Peyer's patch (tissue), 4 donors: ENCODE results near the gene GSAP. TPM values are rescaled to one million over a fixed set of nuclear protein-coding genes. Genes with fewer than 3 reads are reported as not detected.
A peak's percentile ranks its signal among the peaks of the same experiment; 100 is the strongest.

Experiments used
- DNase-seq, 3 donors: peaks; one replicate each; pipeline ENCODE4 v3.0.0-alpha.2; 2017 to 2019
- H3K27ac ChIP-seq, 4 donors: fragments of 200-600 bp; sonication (generic); one replicate each; pipeline ENCODE4 v1.5.1; 2016 to 2019
- H3K27me3 ChIP-seq, 2 donors: fragments of 200-600 bp; sonication (generic); one replicate each; pipeline ENCODE4 v1.5.1; 2019
- H3K36me3 ChIP-seq, 3 donors: fragments of 200-600 bp; sonication (generic); one replicate each; pipeline ENCODE4 v1.5.1; 2016 to 2019
- H3K4me1 ChIP-seq, 4 donors: fragments of 200-600 bp; sonication (generic); one replicate each; pipeline ENCODE4 v1.5.1; 2016 to 2019
- H3K4me3 ChIP-seq, 4 donors: fragments of 200-600 bp; sonication (generic); 1 replicate in 3 of 4; 2 replicates in 1 of 4; pipeline ENCODE4 v1.5.1; 2016 to 2019; ENCODE audit warnings: mild to moderate bottlenecking in 1 of 4
- H3K9me3 ChIP-seq, 4 donors: fragments of 200-600 bp; sonication (generic); one replicate each; pipeline ENCODE4 v1.5.1; 2016 to 2019; ENCODE audit warnings: mild to moderate bottlenecking in 1 of 4
- CTCF ChIP-seq, 6 experiments: fragments of 450-650 bp in 4 of 6; fragments of 200-600 bp in 2 of 6; sonication (generic) in 1 of 6; IDR thresholded peaks; one replicate each; pipeline ENCODE4 v1.5.1; 2017 to 2019; ENCODE audit warnings: antibody characterized with exemption in 6 of 6, mild to moderate bottlenecking in 3 of 6, moderate library complexity in 1 of 6
- POLR2A ChIP-seq, 2 donors: fragments of 450-650 bp; IDR thresholded peaks; one replicate each; pipeline ENCODE4 v1.5.1; 2017; ENCODE audit warnings: antibody characterized with exemption in 2 of 2, mild to moderate bottlenecking in 2 of 2, moderate library complexity in 2 of 2
- total RNA-seq, 4 donors: library from RNA; depleted of rRNA; stranded (reverse); fragments of >200 nt; gene quantifications; one replicate each; pipeline ENCODE4 v1.1.0, GENCODE V29; 2016

Gene GSAP
- total RNA-seq, 4 donors from 2014 or later = 6.8 to 70.1 (median 28.7) TPM

- peak in 2 of 3 donors; percentile 63 to 78 for DNase-seq
- H3K4me3 ChIP-seq = no peak overlapping the region
- TF ChIP-seq POLR2A (IDR thresholded peaks at IDR 0.05) (no peak), CTCF (IDR thresholded peaks at IDR 0.05) (peak in 5 of 6 experiments; percentile 49 to 78 (median 73))
- H3K9me3 ChIP-seq = no peaks in the 10 kb centered on the region
- H3K36me3 ChIP-seq = no peaks in the 10 kb centered on the region
- no peaks in the 10 kb centered on the region for H3K27me3 ChIP-seq
- peaks cover 0 to 8% (median 1%) of the 10 kb centered on the region in 4 donors for H3K4me1 ChIP-seq
- H3K27ac ChIP-seq = no peak overlapping the region
These were observed 84.0 kb downstream of the GSAP start for GRCh38 chr7:77331938-77332695.

GRCh38 chr7:77330169-77330882, 85.8 kb downstream of the GSAP start:
- H3K27ac ChIP-seq = peak overlapping the region in 3 of 4 donors; percentile 5 to 28 (median 22)
- no peaks in the 10 kb centered on the region for H3K36me3 ChIP-seq
- H3K27me3 ChIP-seq = no peaks in the 10 kb centered on the region
- H3K9me3 ChIP-seq = no peaks in the 10 kb centered on the region
- no peak overlapping the region for H3K4me3 ChIP-seq
- no peak for DNase-seq
- TF ChIP-seq CTCF (IDR thresholded peaks at IDR 0.05) (no peak), POLR2A (IDR thresholded peaks at IDR 0.05) (no peak)
- H3K4me1 ChIP-seq = peaks cover 0 to 8% (median 1%) of the 10 kb centered on the region in 4 donors

GRCh38 chr7:77329466-77330168, 86.5 kb downstream of the GSAP start:
- TF ChIP-seq POLR2A (IDR thresholded peaks at IDR 0.05) (no peak), CTCF (IDR thresholded peaks at IDR 0.05) (no peak)
- Histone ChIP-seq H3K4me1 (peaks cover 0 to 8% (median 1%) of the 10 kb centered on the region in 4 donors), H3K4me3 (no peak overlapping the region), H3K36me3 (no peaks in the 10 kb centered on the region), H3K27me3 (no peaks in the 10 kb centered on the region), H3K9me3 (no peaks in the 10 kb centered on the region), H3K27ac (peak overlapping the region in 3 of 4 donors; percentile 5 to 28 (median 22))
- DNase-seq = no peak

GRCh38 chr7:77328669-77329068, 87.5 kb downstream of the GSAP start:
- H3K4me1 ChIP-seq = peaks cover 0 to 8% (median 1%) of the 10 kb centered on the region in 4 donors
- no peaks in the 10 kb centered on the region for H3K27me3 ChIP-seq
- no peaks in the 10 kb centered on the region for H3K36me3 ChIP-seq
- peak overlapping the region in 1 of 4 donors; percentile 62 for H3K27ac ChIP-seq
- H3K9me3 ChIP-seq = no peaks in the 10 kb centered on the region
- no peak for DNase-seq
- no peak overlapping the region for H3K4me3 ChIP-seq
- no peak for TF ChIP-seq CTCF (IDR thresholded peaks at IDR 0.05)
- TF ChIP-seq POLR2A (IDR thresholded peaks at IDR 0.05) = no peak

- H3K36me3 ChIP-seq = no peaks in the 10 kb centered on the region
- no peak for TF ChIP-seq CTCF (IDR thresholded peaks at IDR 0.05)
- TF ChIP-seq POLR2A (IDR thresholded peaks at IDR 0.05) = no peak
- no peak for DNase-seq
- no peaks in the 10 kb centered on the region for H3K9me3 ChIP-seq
- no peak overlapping the region for H3K4me3 ChIP-seq
- H3K27me3 ChIP-seq = no peaks in the 10 kb centered on the region
- peak overlapping the region in 2 of 4 donors; percentile 15 to 62 for H3K27ac ChIP-seq
- peaks cover 0 to 8% (median 1%) of the 10 kb centered on the region in 4 donors for H3K4me1 ChIP-seq
These were observed 88.1 kb downstream of the GSAP start for GRCh38 chr7:77327932-77328628.
